Small intestine (tissue), 7 donors: ENCODE data around the gene DIS3L2. TPM values are rescaled to one million over a fixed set of nuclear protein-coding genes. Genes with fewer than 3 reads are reported as not detected.

Source experiments
- DNase-seq, 2 donors: peaks; one replicate each; pipeline versions ENCODE4 v3.0.0 to v3.0.0-alpha.2; 2013
- FAIRE-seq: peaks from 2 replicates; lab custom pipeline; 2012; peaks lifted over from hg19 to GRCh38; lab: Jason Lieb, UNC
- H3K27ac ChIP-seq, 3 donors: one replicate each; pipeline ENCODE4 v1.5.1; 2013; ENCODE audit warnings: low read length in 2 of 3, mild to moderate bottlenecking in 2 of 3, control low read depth in 1 of 3, inconsistent platforms in 1 of 3, low read depth in 1 of 3, moderate library complexity in 1 of 3
- H3K27me3 ChIP-seq, 3 donors: one replicate each; pipeline ENCODE4 v1.6.1; 2013; ENCODE audit warnings: low read length in 3 of 3, inconsistent platforms in 1 of 3; ENCODE audit not compliant: control insufficient read depth in 3 of 3, insufficient read depth in 3 of 3
- H3K36me3 ChIP-seq, 3 donors: one replicate each; pipeline ENCODE4 v1.6.1; 2013; ENCODE audit warnings: low read length in 3 of 3, inconsistent platforms in 1 of 3, low read depth in 1 of 3, mild to moderate bottlenecking in 1 of 3, moderate library complexity in 1 of 3; ENCODE audit not compliant: control insufficient read depth in 3 of 3, insufficient read depth in 2 of 3
- H3K4me1 ChIP-seq, 3 donors: one replicate each; pipeline ENCODE4 v1.6.1; 2013; ENCODE audit warnings: low read length in 2 of 3, inconsistent platforms in 1 of 3, low read depth in 1 of 3, mild to moderate bottlenecking in 1 of 3, moderate library complexity in 1 of 3; ENCODE audit not compliant: control insufficient read depth in 3 of 3, insufficient read depth in 2 of 3
- H3K4me3 ChIP-seq, 3 donors: one replicate each; pipeline ENCODE4 v1.5.1; 2013; ENCODE audit warnings: low read length in 3 of 3, control low read depth in 1 of 3, inconsistent platforms in 1 of 3, low read depth in 1 of 3, mild to moderate bottlenecking in 1 of 3, moderate library complexity in 1 of 3
- H3K9me3 ChIP-seq, 2 donors: one replicate each; pipeline ENCODE4 v1.6.1; 2013; ENCODE audit warnings: low read depth in 1 of 2, low read length in 1 of 2; ENCODE audit not compliant: control insufficient read depth in 2 of 2, insufficient read depth in 1 of 2
- WGBS, 3 donors: extraction: QIAGEN DNeasy Blood & Tissue Kit; methylation state at CpG; one replicate each; pipeline ENCODE4 v1.1.7; 2013; 5-methylcytosine and 5-hydroxymethylcytosine counted together
- polyA plus RNA-seq, 4 donors: library from polyadenylated mRNA; stranded (reverse) in 3 of 4; unstranded in 1 of 4; fragments of 200-250 nt in 3 of 4; fragments of 120-200 nt in 1 of 4; gene quantifications; one replicate each; pipeline versions ENCODE4 v1.2.1 to v1.2.3, GENCODE V29; 2013
- donor health status: healthy with polysubstance abuse.
- donor health status: control.
- donor health status: control.
- donor health status: Bipolar disorder and iron deficiency.
- donor health status: healthy.

DIS3L2 gene
- polyA plus RNA-seq, 4 donors: 8.3 to 22.1 (median 11.8) TPM

- DNase-seq: no peak
- H3K4me3 ChIP-seq: no peak overlapping the region
- H3K4me1 ChIP-seq: peaks cover 1 to 10% (median 9%) of the 10 kb centered on the region in 3 donors
- H3K27ac ChIP-seq: no peak overlapping the region
- peaks cover 0 to 30% (median 3%) of the 10 kb centered on the region in 3 donors for H3K36me3 ChIP-seq
- FAIRE-seq: no peak
- peaks cover 0 to 8% of the 10 kb centered on the region in 2 donors for H3K9me3 ChIP-seq
- no peaks in the 10 kb centered on the region for H3K27me3 ChIP-seq
- 92 to 95% (median 93%) methylated on average over 12 of the region's 12 CpGs for WGBS, 3 donors
Observed at GRCh38 chr2:232318169-232318855, 356.8 kb downstream of the DIS3L2 start.

- 93 to 94% (median 93%) methylated on average over 4 of the region's 4 CpGs for WGBS, 3 donors
- Histone ChIP-seq H3K4me3 (no peak overlapping the region), H3K4me1 (peaks cover 1 to 10% (median 9%) of the 10 kb centered on the region in 3 donors), H3K9me3 (no peaks in the 10 kb centered on the region), H3K27ac (no peak overlapping the region), H3K36me3 (peaks cover 0 to 26% (median 3%) of the 10 kb centered on the region in 3 donors), H3K27me3 (no peaks in the 10 kb centered on the region)
- DNase-seq (no peak), FAIRE-seq (no peak)
Observed at GRCh38 chr2:232319067-232319802, 357.7 kb downstream of the DIS3L2 start.

- H3K27ac ChIP-seq: no peak overlapping the region
- H3K9me3 ChIP-seq: no peaks in the 10 kb centered on the region
- DNase-seq (no peak), FAIRE-seq (no peak)
- no peak overlapping the region for H3K4me3 ChIP-seq
- no peaks in the 10 kb centered on the region for H3K27me3 ChIP-seq
- 74 to 85% (median 81%) methylated on average over 10 of the region's 10 CpGs for WGBS, 3 donors
- H3K36me3 ChIP-seq: peaks cover 0 to 25% (median 3%) of the 10 kb centered on the region in 3 donors
- H3K4me1 ChIP-seq: peaks cover 1 to 10% (median 9%) of the 10 kb centered on the region in 3 donors
Observed at GRCh38 chr2:232319803-232320442, 358.4 kb downstream of the DIS3L2 start.

- Histone ChIP-seq H3K36me3 (peaks cover 0 to 23% (median 3%) of the 10 kb centered on the region in 3 donors), H3K27me3 (no peaks in the 10 kb centered on the region), H3K9me3 (no peaks in the 10 kb centered on the region), H3K4me3 (no peak overlapping the region), H3K4me1 (peaks cover 1 to 10% (median 5%) of the 10 kb centered on the region in 3 donors), H3K27ac (no peak overlapping the region)
- no peak for FAIRE-seq
- DNase-seq: no peak
- 47 to 56% (median 54%) methylated on average over 2 of the region's 2 CpGs for WGBS, 3 donors
Observed at GRCh38 chr2:232320443-232320803, 358.9 kb downstream of the DIS3L2 start.

GRCh38 chr2:232321156-232321816 is 359.8 kb downstream of the DIS3L2 start:
- FAIRE-seq (no peak), DNase-seq (no peak)
- H3K4me1 ChIP-seq: peaks cover 0 to 4% (median 0%) of the 10 kb centered on the region in 3 donors
- peaks cover 0 to 21% (median 3%) of the 10 kb centered on the region in 3 donors for H3K36me3 ChIP-seq
- H3K4me3 ChIP-seq: no peak overlapping the region
- H3K9me3 ChIP-seq: no peaks in the 10 kb centered on the region
- no peak overlapping the region for H3K27ac ChIP-seq
- H3K27me3 ChIP-seq: no peaks in the 10 kb centered on the region
- WGBS, 3 donors: 79 to 91% (median 85%) methylated on average over 18 of the region's 18 CpGs

GRCh38 chr2:232321817-232322559 is 360.5 kb downstream of the DIS3L2 start:
- no peak overlapping the region for H3K27ac ChIP-seq
- no peak for FAIRE-seq
- H3K4me1 ChIP-seq: no peaks in the 10 kb centered on the region
- no peaks in the 10 kb centered on the region for H3K9me3 ChIP-seq
- peaks cover 0 to 21% (median 3%) of the 10 kb centered on the region in 3 donors for H3K36me3 ChIP-seq
- WGBS, 3 donors: 93 to 94% (median 94%) methylated on average over 9 of the region's 9 CpGs
- H3K27me3 ChIP-seq: no peaks in the 10 kb centered on the region
- no peak overlapping the region for H3K4me3 ChIP-seq
- no peak for DNase-seq

GRCh38 chr2:232322560-232323327 is 361.2 kb downstream of the DIS3L2 start:
- H3K36me3 ChIP-seq: peaks cover 0 to 21% (median 3%) of the 10 kb centered on the region in 3 donors
- no peak for DNase-seq
- H3K9me3 ChIP-seq: no peaks in the 10 kb centered on the region
- H3K4me3 ChIP-seq: no peak overlapping the region
- H3K4me1 ChIP-seq: no peaks in the 10 kb centered on the region
- no peak for FAIRE-seq
- H3K27ac ChIP-seq: no peak overlapping the region
- 86 to 92% (median 88%) methylated on average over 16 to 18 of the region's 18 CpGs for WGBS, 3 donors
- H3K27me3 ChIP-seq: no peaks in the 10 kb centered on the region
